Liver (tissue), 3 donors: ENCODE data around the gene CHPF2.

ENCODE experiments used
- CTCF ChIP-seq: fragments of 150-350 bp; IDR thresholded peaks from 2 replicates; pipeline ENCODE4 v1.5.1; 2017; ENCODE audit warnings: improper control_type of control experiment, low read depth, low read length; ENCODE audit not compliant: missing input control
- EGR1 ChIP-seq, 2 donors: IDR thresholded peaks; 2 replicates each; pipeline ENCODE4 v1.6.1; 2016 to 2018; ENCODE audit warnings: antibody characterized with exemption in 2 of 2, low read depth in 2 of 2
- GABPA ChIP-seq, 2 donors: IDR thresholded peaks in 1 of 2; conservative IDR thresholded peaks in 1 of 2; 2 replicates each; pipeline ENCODE4 v1.6.1; 2016; ENCODE audit warnings: antibody characterized with exemption in 2 of 2, mild to moderate bottlenecking in 1 of 2, moderate library complexity in 1 of 2
- HNF4G ChIP-seq: IDR thresholded peaks from 2 replicates; pipeline ENCODE4 v1.6.1; 2016; ENCODE audit warnings: antibody characterized with exemption
- JUND ChIP-seq, 2 donors: IDR thresholded peaks; 2 replicates each; pipeline ENCODE4 v1.6.1; 2016; ENCODE audit warnings: antibody characterized with exemption in 2 of 2
- RAD21 ChIP-seq, 2 donors: IDR thresholded peaks; 2 replicates each; pipeline ENCODE4 v1.6.1; 2016; ENCODE audit warnings: antibody characterized with exemption in 2 of 2, mild to moderate bottlenecking in 2 of 2
- REST ChIP-seq: IDR thresholded peaks from 2 replicates; pipeline ENCODE4 v1.6.1; 2016; ENCODE audit warnings: antibody characterized with exemption, mild to moderate bottlenecking
- RXRA ChIP-seq, 2 donors: IDR thresholded peaks; 2 replicates each; pipeline ENCODE4 v1.6.1; 2017 to 2018; ENCODE audit warnings: antibody characterized with exemption in 2 of 2, mild to moderate bottlenecking in 1 of 2
- TAF1 ChIP-seq: conservative IDR thresholded peaks from 2 replicates; pipeline ENCODE4 v1.6.1; 2016; ENCODE audit warnings: antibody characterized with exemption, mild to moderate bottlenecking
- YY1 ChIP-seq: IDR thresholded peaks from 2 replicates; pipeline ENCODE4 v1.6.1; 2016; ENCODE audit warnings: antibody characterized with exemption, mild to moderate bottlenecking
- ZBTB33 ChIP-seq: IDR thresholded peaks from 2 replicates; pipeline ENCODE4 v1.6.1; 2016; ENCODE audit warnings: antibody characterized with exemption
- TF ChIP-seq, protein P1 (sequence below): IDR thresholded peaks from 2 replicates; pipeline ENCODE4 v1.6.1; 2016; ENCODE audit warnings: antibody characterized with exemption
- TF ChIP-seq, protein P2 (sequence below): IDR thresholded peaks from 2 replicates; pipeline ENCODE4 v1.6.1; 2016; ENCODE audit warnings: antibody characterized with exemption
- donor health status: healthy.
- donor health status: healthy.

- TF ChIP-seq CTCF (no peak), YY1 (no peak), TAF1 (no peak), ZBTB33 (no peak), GABPA (IDR thresholded peaks at IDR 0.05 in 1 of 2, conservative IDR thresholded peaks at IDR 0.05 in 1 of 2) (no peak), JUND (IDR thresholded peaks at IDR 0.05) (no peak), REST (no peak), RAD21 (IDR thresholded peaks at IDR 0.05) (no peak), HNF4G (no peak), EGR1 (IDR thresholded peaks at IDR 0.05; ENCODE audit: low read depth in 2 of 2) (no peak), RXRA (IDR thresholded peaks at IDR 0.05) (no peak)
- TF ChIP-seq, protein P1, sequence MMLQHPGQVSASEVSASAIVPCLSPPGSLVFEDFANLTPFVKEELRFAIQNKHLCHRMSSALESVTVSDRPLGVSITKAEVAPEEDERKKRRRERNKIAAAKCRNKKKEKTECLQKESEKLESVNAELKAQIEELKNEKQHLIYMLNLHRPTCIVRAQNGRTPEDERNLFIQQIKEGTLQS = no peak
- TF ChIP-seq, protein P2, sequence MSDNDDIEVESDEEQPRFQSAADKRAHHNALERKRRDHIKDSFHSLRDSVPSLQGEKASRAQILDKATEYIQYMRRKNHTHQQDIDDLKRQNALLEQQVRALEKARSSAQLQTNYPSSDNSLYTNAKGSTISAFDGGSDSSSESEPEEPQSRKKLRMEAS = no peak
These were observed 30.9 kb upstream of the CHPF2 start for GRCh38 chr7:151201344-151201743.
